Vagina (tissue), 2 donors: ENCODE results near the gene CDX1. TPM values are rescaled to one million over a fixed set of nuclear protein-coding genes. Genes with fewer than 3 reads are reported as not detected.

Experiments used
- DNase-seq, 2 donors: peaks; one replicate each; pipeline ENCODE4 v3.0.0-alpha.2; 2017; ENCODE audit errors: extremely low spot score in 2 of 2
- H3K27ac ChIP-seq: fragments of 200-600 bp; sonication (generic); one replicate; pipeline ENCODE4 v1.5.1; 2019
- H3K27me3 ChIP-seq: fragments of 200-600 bp; sonication (generic); one replicate; pipeline ENCODE4 v1.5.1; 2019
- H3K36me3 ChIP-seq, 2 donors: fragments of 200-600 bp; sonication (generic); one replicate each; pipeline ENCODE4 v1.5.1; 2017 to 2019
- H3K4me1 ChIP-seq: fragments of 200-600 bp; sonication (generic); one replicate; pipeline ENCODE4 v1.5.1; 2019
- H3K4me3 ChIP-seq, 2 donors: fragments of 200-600 bp; sonication (generic); 1 replicate in 1 of 2; 2 replicates in 1 of 2; pipeline ENCODE4 v1.5.1; 2016 to 2019
- H3K9me3 ChIP-seq: fragments of 200-600 bp; sonication (generic); one replicate; pipeline ENCODE4 v1.5.1; 2019
- CTCF ChIP-seq, 3 experiments: fragments of 450-650 bp in 2 of 3; fragments of 200-600 bp in 1 of 3; sonication (generic) in 1 of 3; IDR thresholded peaks; one replicate each; pipeline ENCODE4 v1.5.1; 2017 to 2019; ENCODE audit warnings: antibody characterized with exemption in 3 of 3, mild to moderate bottlenecking in 2 of 3, moderate library complexity in 2 of 3
- POLR2A ChIP-seq, 2 donors: fragments of 450-650 bp; IDR thresholded peaks; one replicate each; pipeline ENCODE4 v1.6.1; 2017; ENCODE audit warnings: antibody characterized with exemption in 2 of 2, mild to moderate bottlenecking in 2 of 2, moderate library complexity in 2 of 2
- POLR2AphosphoS5 ChIP-seq, 2 donors: sonication (generic); formaldehyde crosslinking; IDR thresholded peaks; one replicate each; pipeline ENCODE4 v1.9.0; 2017; ENCODE audit warnings: antibody characterized with exemption in 2 of 2, mild to moderate bottlenecking in 2 of 2, low read depth in 1 of 2; ENCODE audit not compliant: insufficient read depth in 1 of 2
- intact Hi-C: fragments of 100-400 bp; cut with DNase I; formaldehyde crosslinking; loops from one replicate; pipeline ENCODE4 v1.15.1; 2023
- total RNA-seq: library from RNA; depleted of rRNA; stranded (reverse); fragments of >200 nt; gene quantifications from one replicate; pipeline ENCODE4 v1.2.3, GENCODE V29; 2016

CDX1 gene
- total RNA-seq, 1 donor from 2014 or later = not detected

GRCh38 chr5:150192462-150192861 lies 25.9 kb downstream of the CDX1 start:
- H3K27ac ChIP-seq = no peak overlapping the region
- peaks cover 9% of the 10 kb centered on the region for H3K4me1 ChIP-seq
- TF ChIP-seq POLR2AphosphoS5 (IDR thresholded peaks at IDR 0.05; ENCODE audit: insufficient read depth in 1 of 2, low read depth in 1 of 2) = no peak
- no peak for TF ChIP-seq POLR2A (IDR thresholded peaks at IDR 0.05)
- TF ChIP-seq CTCF (IDR thresholded peaks at IDR 0.05) = no peak
- no peaks in the 10 kb centered on the region for H3K9me3 ChIP-seq
- no peaks in the 10 kb centered on the region for H3K27me3 ChIP-seq
- DNase-seq = no peak
- no peak overlapping the region for H3K4me3 ChIP-seq
- intact Hi-C loops = no loop called here
- H3K36me3 ChIP-seq = no peaks in the 10 kb centered on the region

GRCh38 chr5:150195736-150196485 lies 29.3 kb downstream of the CDX1 start:
- H3K36me3 ChIP-seq = no peaks in the 10 kb centered on the region

GRCh38 chr5:150196514-150196913 lies 29.9 kb downstream of the CDX1 start:
- Histone ChIP-seq H3K4me1 (no peaks in the 10 kb centered on the region), H3K36me3 (no peaks in the 10 kb centered on the region), H3K4me3 (no peak overlapping the region), H3K27me3 (no peaks in the 10 kb centered on the region), H3K9me3 (no peaks in the 10 kb centered on the region), H3K27ac (no peak overlapping the region)
- no peak for TF ChIP-seq POLR2AphosphoS5 (IDR thresholded peaks at IDR 0.05; ENCODE audit: insufficient read depth in 1 of 2, low read depth in 1 of 2)
- no peak for TF ChIP-seq POLR2A (IDR thresholded peaks at IDR 0.05)
- TF ChIP-seq CTCF (IDR thresholded peaks at IDR 0.05) = no peak
- intact Hi-C loops = no loop called here
- no peak for DNase-seq

More at GRCh38 chr5:150195736-150196485, 29.3 kb downstream of the CDX1 start:
- Histone ChIP-seq H3K27me3 (no peaks in the 10 kb centered on the region), H3K4me1 (no peaks in the 10 kb centered on the region), H3K4me3 (no peak overlapping the region), H3K27ac (no peak overlapping the region), H3K9me3 (no peaks in the 10 kb centered on the region)
- TF ChIP-seq POLR2AphosphoS5 (IDR thresholded peaks at IDR 0.05; ENCODE audit: insufficient read depth in 1 of 2, low read depth in 1 of 2) = no peak
- no peak for TF ChIP-seq POLR2A (IDR thresholded peaks at IDR 0.05)
- no peak for TF ChIP-seq CTCF (IDR thresholded peaks at IDR 0.05)
- intact Hi-C loops = no loop called here
- DNase-seq = no peak

- DNase-seq = no peak
- intact Hi-C loops = no loop called here
- no peaks in the 10 kb centered on the region for H3K9me3 ChIP-seq
- no peaks in the 10 kb centered on the region for H3K4me1 ChIP-seq
- no peak for TF ChIP-seq POLR2AphosphoS5 (IDR thresholded peaks at IDR 0.05; ENCODE audit: insufficient read depth in 1 of 2, low read depth in 1 of 2)
- TF ChIP-seq CTCF (IDR thresholded peaks at IDR 0.05) = no peak
- no peak for TF ChIP-seq POLR2A (IDR thresholded peaks at IDR 0.05)
- H3K27me3 ChIP-seq = no peaks in the 10 kb centered on the region
- H3K27ac ChIP-seq = no peak overlapping the region
- H3K36me3 ChIP-seq = no peaks in the 10 kb centered on the region
- no peak overlapping the region for H3K4me3 ChIP-seq
These were observed 30.4 kb downstream of the CDX1 start for GRCh38 chr5:150196986-150197385.

GRCh38 chr5:150197476-150197875 lies 30.9 kb downstream of the CDX1 start:
- TF ChIP-seq CTCF (IDR thresholded peaks at IDR 0.05) (no peak), POLR2A (IDR thresholded peaks at IDR 0.05) (no peak), POLR2AphosphoS5 (IDR thresholded peaks at IDR 0.05; ENCODE audit: insufficient read depth in 1 of 2, low read depth in 1 of 2) (no peak)
- no peak overlapping the region for H3K4me3 ChIP-seq
- no peak for DNase-seq
- H3K4me1 ChIP-seq = no peaks in the 10 kb centered on the region
- intact Hi-C loops = no loop called here
- H3K36me3 ChIP-seq = no peaks in the 10 kb centered on the region
- H3K27me3 ChIP-seq = no peaks in the 10 kb centered on the region
- H3K27ac ChIP-seq = no peak overlapping the region
- no peaks in the 10 kb centered on the region for H3K9me3 ChIP-seq
